H1 (cell line): ENCODE measurements around the gene SELENBP1. TPM values are rescaled to one million over a fixed set of nuclear protein-coding genes. Genes with fewer than 3 reads are reported as not detected.

ENCODE experiments used
- ASH2L ChIP-seq: fragments of 200-600, 300-600 bp; sonication (generic); IDR thresholded peaks from one replicate; pipeline ENCODE4 v1.7.1; 2017; ENCODE audit warnings: low read length
- CTBP2 ChIP-seq: IDR thresholded peaks from 2 replicates; pipeline ENCODE4 v1.7.0; 2011; ENCODE audit warnings: borderline replicate concordance, mild to moderate bottlenecking, moderate library complexity, mixed read lengths, low read length; ENCODE audit not compliant: insufficient read depth, insufficient read length
- HDAC6 ChIP-seq: IDR thresholded peaks from one replicate; pipeline ENCODE4 v1.7.1; 2012; ENCODE audit warnings: low read depth, mild to moderate bottlenecking, inconsistent platforms, low read length, moderate library complexity
- JUN ChIP-seq: IDR thresholded peaks from 2 replicates; pipeline ENCODE4 v1.6.1; 2011; ENCODE audit warnings: low read depth, mild to moderate bottlenecking, improper control_type of control experiment, low read length
- PHF8 ChIP-seq: fragments of 200-600 bp; sonication (generic); conservative IDR thresholded peaks from 2 replicates; pipeline ENCODE4 v1.7.1; 2012; ENCODE audit warnings: low read depth, mild to moderate bottlenecking, inconsistent platforms, low read length, moderate library complexity
- POLR2A ChIP-seq, 2 experiments: IDR thresholded peaks; 1 replicate in 1 of 2; 2 replicates in 1 of 2; pipeline ENCODE4 v1.6.1; 2011; ENCODE audit warnings: low read depth in 2 of 2, low read length in 2 of 2, mild to moderate bottlenecking in 2 of 2; ENCODE audit errors: control extremely low read depth in 1 of 2
- SP1 ChIP-seq: IDR thresholded peaks from 2 replicates; pipeline ENCODE4 v1.6.1; 2011; ENCODE audit warnings: low read depth, low read length
- USF2 ChIP-seq: IDR thresholded peaks from 2 replicates; pipeline ENCODE4 v1.6.1; 2011; ENCODE audit warnings: low read length, improper control_type of control experiment
- polyA plus RNA-seq, 7 experiments: library from polyadenylated mRNA; depleted of rRNA in 3 of 7; stranded (reverse) in 5 of 7; unstranded in 2 of 7; fragments of >200 nt in 5 of 7; fragments of 200-250 nt in 2 of 7; gene quantifications; 1 replicate in 5 of 7; 2 replicates in 1 of 7; 4 replicates in 1 of 7; pipeline versions ENCODE4 v1.2.1 to v1.2.3, GENCODE V29; 2011 to 2013; ENCODE audit warnings: missing spikeins in 2 of 7, mixed read lengths in 2 of 7
- total RNA-seq: library from RNA; stranded (reverse); fragmentation: NEBNext Ultra II Directional; extraction: Animal tissue kit (Norgen Biotek cat#: 25700); gene quantifications from 2 replicates; pipeline ENCODE4 v1.2.1, GENCODE V29; 2021

Gene SELENBP1
- total and polyA plus RNA-seq, 2 of the 8 experiments (the other 6 are each of a cell fraction or from before 2014, with no cell fraction given) = 20.0 to 32.4 TPM

GRCh38 chr1:151340870-151341754, 31.4 kb downstream of the SELENBP1 start (continued):
- no peak for TF ChIP-seq CTBP2
- 0 out of 2 replicates have a peak, but pooled peaks have one; percentile 7 for TF ChIP-seq SP1
- no peak for TF ChIP-seq JUN
- no peak for TF ChIP-seq HDAC6
- no peak for TF ChIP-seq PHF8
- TF ChIP-seq POLR2A (IDR thresholded peaks at IDR 0.05; ENCODE audit: control extremely low read depth in 1 of 2, low read depth in 2 of 2, low read length in 2 of 2) = peak; percentile 13 to 22; a peak in 2 of 3 replicates
- TF ChIP-seq ASH2L = peak; percentile 51
- peak; percentile 31; the same call in 1 of the 2 replicates for TF ChIP-seq USF2
